Endothelial cell of umbilical vein (primary cell): ENCODE data around the gene UNC5CL. TPM values are rescaled to one million over a fixed set of nuclear protein-coding genes. Genes with fewer than 3 reads are reported as not detected.

Experiments used
- BruUV-seq: library from RNA; stranded (reverse); fragments of 400-500 nt; replicated peaks from 2 replicates; lab custom pipeline; 2021; lab: Mats Ljungman, UMichigan
- CTCF ChIA-PET: fragments of 300-600, 350-600 bp; sonication (Branson Sonifier 250); formaldehyde crosslinking; loops from one replicate; lab custom pipeline; 2021; ENCODE audit warnings: antibody characterized with exemption, inconsistent platforms; lab: Charles Lee
- POLR2A ChIA-PET: fragments of 300-600, 350-600 bp; sonication (Branson Sonifier 250); formaldehyde crosslinking; loops from one replicate; lab custom pipeline; 2021; ENCODE audit warnings: antibody characterized with exemption, inconsistent platforms; lab: Charles Lee
- DNase-seq: peaks from one replicate; pipeline ENCODE4 v3.0.0-alpha.2; 2011; ENCODE audit warnings: low read depth, low spot score
- FAIRE-seq: peaks from 2 replicates; lab custom pipeline; 2011; peaks lifted over from hg19 to GRCh38; lab: Jason Lieb, UNC
- H2AFZ ChIP-seq: 2 replicates; pipeline ENCODE4 v1.6.0; 2012; ENCODE audit warnings: low read depth, low read length, control low read depth, inconsistent platforms
- H3K27ac ChIP-seq: 2 replicates; pipeline ENCODE4 v1.5.1; 2011; ENCODE audit warnings: low read depth, mild to moderate bottlenecking, control low read depth, low read length, moderate library complexity; ENCODE audit not compliant: insufficient read depth
- H3K27me3 ChIP-seq, 2 experiments: 2 replicates each; pipeline versions ENCODE4 v1.6.0 to v1.6.1; 2011; ENCODE audit warnings: low read length in 2 of 2, mixed read lengths in 1 of 2; ENCODE audit not compliant: control insufficient read depth in 2 of 2, insufficient read depth in 2 of 2
- H3K36me3 ChIP-seq, 2 experiments: 2 replicates in 1 of 2; 3 replicates in 1 of 2; pipeline ENCODE4 v1.5.1; 2011; ENCODE audit warnings: low read length in 2 of 2, mild to moderate bottlenecking in 1 of 2, moderate library complexity in 1 of 2; ENCODE audit not compliant: control insufficient read depth in 2 of 2, insufficient read depth in 2 of 2; ENCODE audit errors: extremely low read depth in 1 of 2
- H3K4me1 ChIP-seq: 3 replicates; pipeline ENCODE4 v1.5.1; 2011; ENCODE audit warnings: mild to moderate bottlenecking, low read length; ENCODE audit not compliant: control insufficient read depth, insufficient read depth; ENCODE audit errors: extremely low read depth
- H3K4me2 ChIP-seq: 2 replicates; pipeline ENCODE4 v1.6.1; 2011; ENCODE audit warnings: low read length, control low read depth, mixed read lengths; ENCODE audit not compliant: insufficient read depth
- H3K4me3 ChIP-seq, 3 experiments: fragments of 200-600 bp in 1 of 3; sonication (generic), shearing (Covaris generic) in 1 of 3; replicated peaks in 1 of 3; 2 replicates each; pipeline ENCODE4 v1.5.1; 2011 to 2016; ENCODE audit warnings: control low read depth in 3 of 3, low read length in 3 of 3, mild to moderate bottlenecking in 2 of 3, inconsistent platforms in 1 of 3, low read depth in 1 of 3, moderate library complexity in 1 of 3; ENCODE audit not compliant: insufficient read depth in 1 of 3
- H3K79me2 ChIP-seq: 2 replicates; pipeline ENCODE4 v1.6.0; 2012; ENCODE audit warnings: low read length, inconsistent platforms; ENCODE audit not compliant: control insufficient read depth, insufficient read depth
- H3K9ac ChIP-seq: replicated peaks from 2 replicates; pipeline ENCODE3; 2011; ENCODE audit warnings: low read length, control low read depth; ENCODE audit not compliant: insufficient read depth; ENCODE audit errors: extremely low read depth
- H3K9me1 ChIP-seq: replicated peaks from 3 replicates; pipeline ENCODE4 v1.6.0; 2011; ENCODE audit warnings: mild to moderate bottlenecking, low read length; ENCODE audit not compliant: control insufficient read depth, insufficient read depth; ENCODE audit errors: extremely low read depth
- H3K9me3 ChIP-seq: replicated peaks from 2 replicates; pipeline ENCODE4 v1.5.1; 2012; ENCODE audit warnings: low read length, inconsistent platforms; ENCODE audit not compliant: control insufficient read depth, insufficient read depth
- H4K20me1 ChIP-seq: replicated peaks from 2 replicates; pipeline ENCODE3; 2011; ENCODE audit warnings: mild to moderate bottlenecking, low read length; ENCODE audit not compliant: control insufficient read depth, insufficient read depth; ENCODE audit errors: extremely low read depth
- EZH2 ChIP-seq: IDR thresholded peaks from 2 replicates; pipeline ENCODE4 v1.6.1; 2012; ENCODE audit warnings: borderline replicate concordance, low read depth, mild to moderate bottlenecking, moderate library complexity, low read length, inconsistent platforms; ENCODE audit not compliant: severe bottlenecking
- FOS ChIP-seq: IDR thresholded peaks from 2 replicates; pipeline ENCODE4 v1.6.1; 2011; ENCODE audit warnings: mild to moderate bottlenecking, low read length, moderate library complexity, borderline replicate concordance; ENCODE audit not compliant: insufficient read depth
- GATA2 ChIP-seq: IDR thresholded peaks from 2 replicates; pipeline ENCODE4 v1.7.0; 2011; ENCODE audit warnings: low read depth, mild to moderate bottlenecking, moderate library complexity, mixed read lengths, low read length; ENCODE audit not compliant: insufficient read length, insufficient read depth
- JUN ChIP-seq: IDR thresholded peaks from 2 replicates; pipeline ENCODE4 v1.6.1; 2011; ENCODE audit warnings: borderline replicate concordance, low read depth; ENCODE audit not compliant: insufficient read length, insufficient read depth
- MYC ChIP-seq: IDR thresholded peaks from one replicate; pipeline ENCODE4 v1.6.1; 2011; ENCODE audit warnings: mild to moderate bottlenecking, low read depth, low read length
- POLR2A ChIP-seq: IDR thresholded peaks from 2 replicates; pipeline ENCODE4 v1.6.1; 2012; ENCODE audit warnings: low read depth, mild to moderate bottlenecking, control low read depth, low read length
- POLR2AphosphoS5 ChIP-seq: IDR thresholded peaks from 2 replicates; pipeline ENCODE4 v1.6.1; 2012; ENCODE audit warnings: low read depth, mild to moderate bottlenecking, control low read depth, low read length, moderate library complexity; ENCODE audit not compliant: insufficient read depth
- dilution Hi-C: fragments of 300-500 bp; cut with MboI; formaldehyde crosslinking; loops from one replicate; pipeline ENCODE4 v1.15.0; 2019; ENCODE audit warnings: low sequenced_read_pairs; ENCODE audit not compliant: extremely low pct_ligation_motif_present
- intact Hi-C: fragments of 100-400 bp; cut with micrococcal nuclease; formaldehyde crosslinking; loops from one replicate; pipeline ENCODE4 v1.10.0; 2022
- polyA plus RNA-seq, 4 experiments: library from polyadenylated mRNA; depleted of rRNA in 3 of 4; stranded (reverse) in 3 of 4; unstranded in 1 of 4; fragments of >200 nt; gene quantifications; 2 replicates each; pipeline versions ENCODE4 v1.2.1 to v1.2.3, GENCODE V29; 2011 to 2012; ENCODE audit warnings: missing spikeins in 1 of 4
- total RNA-seq: library from RNA; stranded (reverse); gene quantifications from 2 replicates; pipeline ENCODE4 v1.2.3, GENCODE V29; 2021
- TF ChIP-seq, protein P1 (sequence below): IDR thresholded peaks from 2 replicates; pipeline ENCODE4 v1.6.1; 2011; ENCODE audit not compliant: insufficient read depth, insufficient read length
- TF ChIP-seq, protein P2 (sequence below), 2 donors: IDR thresholded peaks; 1 replicate in 1 of 2; 2 replicates in 1 of 2; pipeline ENCODE4 v1.5.1; 2011; ENCODE audit warnings: low read length in 2 of 2, mild to moderate bottlenecking in 2 of 2, moderate library complexity in 2 of 2, control low read depth in 1 of 2, inconsistent platforms in 1 of 2, low read depth in 1 of 2; ENCODE audit not compliant: insufficient read depth in 1 of 2; ENCODE audit errors: extremely low read depth in 1 of 2

Gene UNC5CL
- total and polyA plus RNA-seq, 2 donors (not counting 3 experiments of a cell fraction or from before 2014, with no cell fraction given) = 0.14 to 0.20 TPM

DNA sequence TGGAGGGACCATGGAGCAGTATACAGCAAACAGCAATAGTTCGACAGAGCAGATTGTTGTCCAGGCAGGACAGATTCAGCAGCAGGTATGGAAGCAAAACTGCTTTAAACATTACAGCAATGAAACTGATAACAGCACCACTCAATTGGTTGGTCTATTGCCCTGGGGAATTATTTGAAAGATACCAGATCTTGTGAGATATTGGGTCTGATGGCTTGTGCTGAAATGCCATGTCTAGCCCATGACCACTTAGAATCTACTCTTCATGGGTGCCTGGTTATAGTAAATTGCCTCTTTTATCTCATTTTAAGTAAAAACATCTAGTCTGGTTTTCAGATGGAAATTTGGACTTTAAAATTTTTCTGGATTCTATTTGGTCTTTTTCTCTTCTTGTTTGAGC lies 40.1 kb upstream of the UNC5CL start:
- Histone ChIP-seq H3K27me3 (no peaks in the 10 kb centered on the region), H4K20me1 (peaks cover 8% of the 10 kb centered on the region), H3K36me3 (peaks cover 8 to 13% of the 10 kb centered on the region in 2 experiments), H3K4me3 (no peak overlapping the region), H3K9me3 (no peaks in the 10 kb centered on the region), H3K27ac (no peak overlapping the region), H3K4me1 (peaks cover 20% of the 10 kb centered on the region), H3K79me2 (peaks cover 83% of the 10 kb centered on the region), H2AFZ (no peak overlapping the region), H3K9me1 (no peaks in the 10 kb centered on the region), H3K9ac (no peak overlapping the region), H3K4me2 (no peak overlapping the region)
- TF ChIP-seq, protein P1, sequence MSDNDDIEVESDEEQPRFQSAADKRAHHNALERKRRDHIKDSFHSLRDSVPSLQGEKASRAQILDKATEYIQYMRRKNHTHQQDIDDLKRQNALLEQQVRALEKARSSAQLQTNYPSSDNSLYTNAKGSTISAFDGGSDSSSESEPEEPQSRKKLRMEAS = no peak
- ChIA-PET POLR2A (no interaction called here), CTCF (interaction anchor here (1.0 to 1.6 kb wide), 2 partner anchors 9 to 13 kb away, joined by 4 to 5 read pairs; no protein-coding TSS in a partner anchor)
- BruUV-seq = no TSS peak
- dilution Hi-C loops = no loop called here
- intact Hi-C loops = no loop called here
- DNase-seq = no peak
- FAIRE-seq = no peak

DNA sequence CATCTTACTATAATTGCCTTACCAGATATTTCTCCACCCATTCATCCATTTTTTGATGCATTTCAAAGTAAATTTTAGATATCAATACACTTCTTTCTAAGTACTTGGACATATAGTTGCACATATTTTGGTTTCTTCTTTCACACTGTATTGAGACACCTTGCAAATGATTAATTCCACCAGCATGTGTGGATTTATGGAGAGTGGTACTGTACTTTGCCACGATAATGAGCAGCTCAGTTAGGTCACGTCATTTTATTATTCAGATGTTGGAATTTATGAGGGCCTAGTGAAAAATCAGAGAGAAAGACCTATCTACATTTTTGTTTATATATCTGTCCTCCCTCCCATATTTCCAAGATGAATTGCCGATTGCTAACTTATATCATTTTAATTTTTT lies 39.1 kb upstream of the UNC5CL start:
- intact Hi-C loops = no loop called here

More for the DNA sequence above, 39.1 kb upstream of the UNC5CL start:
- DNase-seq (no peak), FAIRE-seq (no peak)
- Histone ChIP-seq H3K4me2 (no peak overlapping the region), H3K27me3 (no peaks in the 10 kb centered on the region), H3K27ac (no peak overlapping the region), H2AFZ (no peak overlapping the region), H3K9me3 (no peaks in the 10 kb centered on the region), H3K36me3 (peaks cover 5 to 11% of the 10 kb centered on the region in 2 experiments), H4K20me1 (peaks cover 5% of the 10 kb centered on the region), H3K9me1 (no peaks in the 10 kb centered on the region), H3K9ac (no peak overlapping the region), H3K79me2 (peaks cover 87% of the 10 kb centered on the region), H3K4me3 (no peak overlapping the region), H3K4me1 (peaks cover 23% of the 10 kb centered on the region)
- CTCF ChIA-PET = interaction anchor here (1.6 kb wide), 1 partner anchor 10 kb away, joined by 5 read pairs; no protein-coding TSS in a partner anchor
- dilution Hi-C loops = no loop called here
- POLR2A ChIA-PET = no interaction called here
- TF ChIP-seq POLR2A = no peak
- TF ChIP-seq MYC = no peak
- TF ChIP-seq EZH2 = no peak
- TF ChIP-seq, protein P2, sequence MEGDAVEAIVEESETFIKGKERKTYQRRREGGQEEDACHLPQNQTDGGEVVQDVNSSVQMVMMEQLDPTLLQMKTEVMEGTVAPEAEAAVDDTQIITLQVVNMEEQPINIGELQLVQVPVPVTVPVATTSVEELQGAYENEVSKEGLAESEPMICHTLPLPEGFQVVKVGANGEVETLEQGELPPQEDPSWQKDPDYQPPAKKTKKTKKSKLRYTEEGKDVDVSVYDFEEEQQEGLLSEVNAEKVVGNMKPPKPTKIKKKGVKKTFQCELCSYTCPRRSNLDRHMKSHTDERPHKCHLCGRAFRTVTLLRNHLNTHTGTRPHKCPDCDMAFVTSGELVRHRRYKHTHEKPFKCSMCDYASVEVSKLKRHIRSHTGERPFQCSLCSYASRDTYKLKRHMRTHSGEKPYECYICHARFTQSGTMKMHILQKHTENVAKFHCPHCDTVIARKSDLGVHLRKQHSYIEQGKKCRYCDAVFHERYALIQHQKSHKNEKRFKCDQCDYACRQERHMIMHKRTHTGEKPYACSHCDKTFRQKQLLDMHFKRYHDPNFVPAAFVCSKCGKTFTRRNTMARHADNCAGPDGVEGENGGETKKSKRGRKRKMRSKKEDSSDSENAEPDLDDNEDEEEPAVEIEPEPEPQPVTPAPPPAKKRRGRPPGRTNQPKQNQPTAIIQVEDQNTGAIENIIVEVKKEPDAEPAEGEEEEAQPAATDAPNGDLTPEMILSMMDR (IDR thresholded peaks at IDR 0.05; ENCODE audit: extremely low read depth in 1 of 2, insufficient read depth in 1 of 2, low read depth in 1 of 2, low read length in 2 of 2) = no peak
- TF ChIP-seq FOS = no peak
- TF ChIP-seq, protein P1 = no peak
- TF ChIP-seq JUN = no peak
- no peak for TF ChIP-seq POLR2AphosphoS5
- TF ChIP-seq GATA2 = no peak
- no TSS peak for BruUV-seq
